Measurements from ENCODE around the gene HTR3B.
A peak's percentile ranks its signal among the peaks of the same experiment; 100 is the strongest.

HTR3B gene

DNA sequence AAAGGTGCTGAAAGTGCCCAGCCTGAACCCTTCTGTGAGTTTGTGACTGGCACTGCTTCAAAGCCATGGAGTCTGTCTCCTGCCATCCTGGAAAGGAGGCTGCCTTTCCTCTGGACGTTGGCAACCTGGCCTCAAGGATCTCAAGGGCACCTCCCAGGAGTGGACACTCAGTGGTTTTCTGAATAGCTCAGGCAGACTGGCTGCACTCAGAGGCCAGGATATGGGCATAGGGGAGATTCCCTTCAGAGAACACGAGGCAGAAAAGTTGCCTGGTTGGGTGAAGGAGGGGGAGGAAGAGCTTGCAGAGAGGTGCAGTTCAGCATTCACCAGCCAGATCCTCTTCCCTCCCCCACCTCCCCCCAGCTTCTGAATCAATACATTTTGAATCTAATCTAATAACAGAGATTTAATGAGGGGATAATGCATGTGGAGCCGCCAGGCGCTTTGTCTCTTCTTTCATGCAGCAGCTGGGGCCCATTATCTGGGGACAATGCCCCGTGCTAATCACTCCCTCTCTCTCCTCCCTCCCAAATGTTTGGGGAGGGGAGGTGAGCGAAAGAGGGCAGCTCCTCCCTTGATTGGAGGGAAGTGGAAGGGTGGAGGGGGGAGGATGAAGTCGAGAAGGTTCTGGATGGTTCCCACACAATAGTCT, 88.0 kb downstream of the HTR3B start:
- H3K27ac Mint-ChIP-seq: no peak overlapping the region
- no peak for DNase-seq (ENCODE audit: low spot score in 2 of 2)
- H3K27me3 Mint-ChIP-seq: peaks cover 2% of the 10 kb centered on the region
- no peaks in the 10 kb centered on the region for H3K9me3 Mint-ChIP-seq
- no peak overlapping the region for H3K4me3 Mint-ChIP-seq
- H3K36me3 Mint-ChIP-seq: peaks cover 2% of the 10 kb centered on the region
- ATAC-seq (ENCODE audit: low read depth): no peak
- H3K4me1 Mint-ChIP-seq: peaks cover 16% of the 10 kb centered on the region

- H3K4me1 Mint-ChIP-seq: peaks cover 16% of the 10 kb centered on the region
- DNase-seq (ENCODE audit: low spot score in 2 of 2) (peak; percentile 43 to 46), ATAC-seq (ENCODE audit: low read depth) (peak; percentile 53)
- H3K36me3 Mint-ChIP-seq: peaks cover 2% of the 10 kb centered on the region
- H3K9me3 Mint-ChIP-seq: no peaks in the 10 kb centered on the region
- no peak overlapping the region for H3K27ac Mint-ChIP-seq
- H3K27me3 Mint-ChIP-seq: peaks cover 2% of the 10 kb centered on the region
- H3K4me3 Mint-ChIP-seq: no peak overlapping the region
Observed at GRCh38 chr11:113994077-113994954, 89.7 kb downstream of the HTR3B start.

Measured in memory B cell (primary cell).